Neural cell (in vitro differentiated cells): Measurements from ENCODE around the gene GIT2. TPM values are rescaled to one million over a fixed set of nuclear protein-coding genes. Genes with fewer than 3 reads are reported as not detected.
A peak's percentile ranks its signal among the peaks of the same experiment; 100 is the strongest.

Source experiments
- H2AFZ ChIP-seq: fragments of 200-600, 300-800 bp; sonication (generic), shearing (Covaris generic); 2 replicates; pipeline ENCODE4 v1.6.0; 2014; ENCODE audit warnings: low read depth, mild to moderate bottlenecking, antibody characterized with exemption, low read length, moderate library complexity
- H3F3A ChIP-seq: fragments of 200-600 bp; shearing (Covaris generic); 2 replicates; pipeline ENCODE4 v1.6.1; 2016; ENCODE audit warnings: mild to moderate bottlenecking, moderate library complexity, mixed read lengths, antibody characterized with exemption, low read length; ENCODE audit not compliant: insufficient read depth, poor library complexity, severe bottlenecking
- H3K27ac ChIP-seq: fragments of 200-600, 300-800 bp; sonication (generic), shearing (Covaris generic); 2 replicates; pipeline ENCODE4 v1.5.1; 2014; ENCODE audit warnings: mild to moderate bottlenecking, low read length, moderate library complexity
- H3K27me3 ChIP-seq: fragments of 300-800, 200-600 bp; sonication (generic), shearing (Covaris generic); 2 replicates; pipeline ENCODE4 v1.6.0; 2014; ENCODE audit warnings: mild to moderate bottlenecking, low read depth, low read length, moderate library complexity; ENCODE audit not compliant: insufficient read depth
- H3K36me3 ChIP-seq: fragments of 300-800, 200-600 bp; sonication (generic), shearing (Covaris generic); 2 replicates; pipeline ENCODE4 v1.5.1; 2014; ENCODE audit warnings: mild to moderate bottlenecking, antibody characterized with exemption, low read length, moderate library complexity; ENCODE audit not compliant: insufficient read depth
- H3K4me2 ChIP-seq: fragments of 300-800, 200-600 bp; sonication (generic), shearing (Covaris generic); 2 replicates; pipeline ENCODE4 v1.6.0; 2014; ENCODE audit warnings: mild to moderate bottlenecking, low read length
- H3K4me3 ChIP-seq: fragments of 300-800, 200-600 bp; sonication (generic), shearing (Covaris generic); 2 replicates; pipeline ENCODE4 v1.5.1; 2014; ENCODE audit warnings: mild to moderate bottlenecking, low read length, moderate library complexity
- H3K79me2 ChIP-seq: fragments of 200-600 bp; shearing (Covaris generic); replicated peaks from 2 replicates; pipeline ENCODE4 v1.6.0; 2014; ENCODE audit warnings: mild to moderate bottlenecking, low read length, moderate library complexity; ENCODE audit not compliant: insufficient read depth
- H3K9ac ChIP-seq: fragments of 300-800, 200-600 bp; sonication (generic), shearing (Covaris generic); 2 replicates; pipeline ENCODE4 v1.6.1; 2016; ENCODE audit warnings: mild to moderate bottlenecking, low read length, mixed read lengths
- H3K9me2 ChIP-seq: fragments of 200-600 bp; shearing (Covaris generic); 2 replicates; pipeline ENCODE4 v1.6.1; 2016; ENCODE audit warnings: mild to moderate bottlenecking, low read length, mixed read lengths; ENCODE audit not compliant: insufficient read depth
- H3K9me3 ChIP-seq: fragments of 200-600, 300-800 bp; sonication (generic), shearing (Covaris generic); 2 replicates; pipeline ENCODE4 v1.6.1; 2016; ENCODE audit warnings: mild to moderate bottlenecking, mixed run types, low read length, moderate library complexity, mixed read lengths
- H4K20me1 ChIP-seq: fragments of 200-600 bp; shearing (Covaris generic); 2 replicates; pipeline ENCODE4 v1.6.1; 2016; ENCODE audit warnings: mild to moderate bottlenecking, mixed run types; ENCODE audit not compliant: insufficient read depth
- CTCF ChIP-seq: fragments of 450-650 bp; IDR thresholded peaks from 2 replicates; pipeline ENCODE4 v1.5.1; 2014; ENCODE audit warnings: antibody characterized with exemption, mild to moderate bottlenecking, moderate library complexity; ENCODE audit not compliant: poor library complexity, severe bottlenecking
- EP300 ChIP-seq: fragments of 450-650 bp; conservative IDR thresholded peaks from 2 replicates; pipeline ENCODE4 v1.6.1; 2014; ENCODE audit warnings: antibody characterized with exemption, mild to moderate bottlenecking, moderate library complexity; ENCODE audit not compliant: poor library complexity, severe bottlenecking
- EZH2 ChIP-seq: fragments of 200-600, 300-800 bp; shearing (Covaris generic), sonication (generic); IDR thresholded peaks from 2 replicates; pipeline ENCODE4 v1.6.1; 2014; ENCODE audit warnings: antibody characterized with exemption, low read length, borderline replicate concordance, mild to moderate bottlenecking; ENCODE audit not compliant: insufficient read depth, poor library complexity, severe bottlenecking
- MXI1 ChIP-seq: fragments of 450-650 bp; conservative IDR thresholded peaks from 2 replicates; pipeline ENCODE4 v1.6.1; 2014; ENCODE audit warnings: antibody characterized with exemption, mild to moderate bottlenecking; ENCODE audit not compliant: poor library complexity, severe bottlenecking
- POLR2AphosphoS5 ChIP-seq: IDR thresholded peaks from 2 replicates; pipeline ENCODE4 v1.6.1; 2012
- RAD21 ChIP-seq: fragments of 450-650 bp; conservative IDR thresholded peaks from 2 replicates; pipeline ENCODE4 v1.6.1; 2014; ENCODE audit warnings: antibody characterized with exemption, mild to moderate bottlenecking, moderate library complexity
- REST ChIP-seq: IDR thresholded peaks from 2 replicates; pipeline ENCODE4 v1.6.1; 2012; ENCODE audit warnings: borderline replicate concordance
- SMC3 ChIP-seq: fragments of 450-650 bp; conservative IDR thresholded peaks from 2 replicates; pipeline ENCODE4 v1.6.1; 2014; ENCODE audit warnings: antibody characterized with exemption, mild to moderate bottlenecking, moderate library complexity; ENCODE audit not compliant: poor library complexity
- TAF1 ChIP-seq: IDR thresholded peaks from 2 replicates; pipeline ENCODE4 v1.6.1; 2012; ENCODE audit warnings: low read depth
- polyA plus RNA-seq: library from polyadenylated mRNA; depleted of rRNA; stranded (reverse); fragments of >200 nt; gene quantifications from 2 replicates; pipeline ENCODE4 v1.2.3, GENCODE V29; 2014

The GIT2 gene
- polyA plus RNA-seq, 1 donor from 2014 or later, result 14.2 TPM

GRCh38 chr12:109995361-109995685 lies 845 bp downstream of the GIT2 start:
- H3K9ac ChIP-seq, result peak overlapping the region; percentile 91
- H4K20me1 ChIP-seq, result no peaks in the 10 kb centered on the region
- H3K9me2 ChIP-seq, result no peaks in the 10 kb centered on the region
- peak overlapping the region; percentile 99 for H3K4me3 ChIP-seq
- TF ChIP-seq SMC3 (no peak), TAF1 (no peak), RAD21 (no peak)
- no peaks in the 10 kb centered on the region for H3K9me3 ChIP-seq
- H2AFZ ChIP-seq, result peak overlapping the region; percentile 100
- peak overlapping the region; percentile 92 for H3K4me2 ChIP-seq
- no peak overlapping the region for H3K27ac ChIP-seq
- peaks cover 35% of the 10 kb centered on the region for H3K79me2 ChIP-seq
- no peaks in the 10 kb centered on the region for H3F3A ChIP-seq
- H3K27me3 ChIP-seq, result no peaks in the 10 kb centered on the region
- H3K36me3 ChIP-seq, result no peaks in the 10 kb centered on the region

GRCh38 chr12:109994401-109995175 lies 1.6 kb downstream of the GIT2 start:
- Histone ChIP-seq H3K27me3 (no peaks in the 10 kb centered on the region), H3K9me2 (no peaks in the 10 kb centered on the region), H3K4me2 (peak overlapping the region; percentile 92), H3F3A (no peaks in the 10 kb centered on the region), H3K27ac (no peak overlapping the region), H3K4me3 (peak overlapping the region; percentile 99), H2AFZ (no peak overlapping the region), H3K36me3 (no peaks in the 10 kb centered on the region), H3K9ac (peak overlapping the region; percentile 91), H4K20me1 (no peaks in the 10 kb centered on the region), H3K79me2 (peaks cover 29% of the 10 kb centered on the region), H3K9me3 (no peaks in the 10 kb centered on the region)
- TF ChIP-seq TAF1 (no peak), CTCF (no peak), REST (no peak), EZH2 (no peak), EP300 (no peak), POLR2AphosphoS5 (no peak), MXI1 (no peak), RAD21 (no peak)
